Hepatocyte (in vitro differentiated cells): ENCODE measurements around the gene FAM168B. TPM values are rescaled to one million over a fixed set of nuclear protein-coding genes. Genes with fewer than 3 reads are reported as not detected.

Source experiments
- DNase-seq: peaks from one replicate; pipeline ENCODE4 v3.0.0-alpha.2; 2016; ENCODE audit warnings: low spot score
- H2AFZ ChIP-seq: fragments of 200-600 bp; sonication (generic); 2 replicates; pipeline ENCODE4 v1.6.0; 2016; ENCODE audit warnings: antibody characterized with exemption, mild to moderate bottlenecking
- H3K27ac ChIP-seq: fragments of 200-600 bp; sonication (generic); 2 replicates; pipeline ENCODE4 v1.5.1; 2016; ENCODE audit warnings: mild to moderate bottlenecking
- H3K27me3 ChIP-seq: fragments of 200-600 bp; sonication (generic); 2 replicates; pipeline ENCODE4 v1.6.1; 2016
- H3K36me3 ChIP-seq: fragments of 200-600 bp; sonication (generic); replicated peaks from 2 replicates; pipeline ENCODE4 v1.5.1; 2016; ENCODE audit warnings: low read depth; ENCODE audit not compliant: insufficient read depth
- H3K4me1 ChIP-seq: fragments of 200-600 bp; sonication (generic); 2 replicates; pipeline ENCODE4 v1.5.1; 2016; ENCODE audit warnings: mild to moderate bottlenecking, moderate library complexity; ENCODE audit not compliant: insufficient read depth
- H3K4me2 ChIP-seq: fragments of 200-600 bp; sonication (generic); 2 replicates; pipeline ENCODE4 v1.6.0; 2016
- H3K4me3 ChIP-seq: fragments of 200-600 bp; sonication (generic); 2 replicates; pipeline ENCODE4 v1.5.1; 2016; ENCODE audit warnings: mild to moderate bottlenecking
- H3K79me2 ChIP-seq: fragments of 200-600 bp; sonication (generic); 2 replicates; pipeline ENCODE4 v1.6.0; 2017; ENCODE audit warnings: mild to moderate bottlenecking
- H3K9me2 ChIP-seq: fragments of 200-600 bp; sonication (generic); replicated peaks from 2 replicates; pipeline ENCODE4 v1.6.0; 2017; ENCODE audit warnings: mild to moderate bottlenecking; ENCODE audit not compliant: insufficient read depth
- H3K9me3 ChIP-seq: fragments of 200-600 bp; sonication (generic); 2 replicates; pipeline ENCODE4 v1.5.1; 2016; ENCODE audit warnings: low read depth, mild to moderate bottlenecking
- H4K20me1 ChIP-seq: fragments of 200-600 bp; sonication (generic); 2 replicates; pipeline ENCODE4 v1.6.0; 2016; ENCODE audit warnings: mild to moderate bottlenecking; ENCODE audit not compliant: insufficient read depth, poor library complexity, severe bottlenecking
- CTCF ChIP-seq: fragments of 200-600 bp; sonication (generic); IDR thresholded peaks from 2 replicates; pipeline ENCODE4 v1.5.1; 2016; ENCODE audit warnings: antibody characterized with exemption, mild to moderate bottlenecking; ENCODE audit not compliant: poor library complexity
- EZH2 ChIP-seq: fragments of 200-600 bp; sonication (generic); IDR thresholded peaks from 2 replicates; pipeline ENCODE4 v1.6.1; 2016; ENCODE audit warnings: antibody characterized with exemption, mild to moderate bottlenecking, borderline replicate concordance
- EZH2phosphoT487 ChIP-seq: fragments of 200-600 bp; sonication (generic); IDR thresholded peaks from one replicate; pipeline ENCODE4 v1.6.1; 2018; ENCODE audit warnings: antibody characterized with exemption, mild to moderate bottlenecking, low read depth, moderate library complexity; ENCODE audit not compliant: unreplicated experiment, severe bottlenecking
- WGBS: methylation state at CpG from one replicate; pipeline ENCODE4 v1.1.6; 2016; ENCODE audit warnings: low lambda C conversion rate; ENCODE audit errors: missing lambda C conversion rate; 5-methylcytosine and 5-hydroxymethylcytosine counted together
- polyA plus RNA-seq: library from polyadenylated mRNA; unstranded; fragments of >200 nt; fragmentation: Nextera tagmentation; extraction: Ambion mirVana; gene quantifications from 2 replicates; pipeline ENCODE4 v1.2.1, GENCODE V29; 2016
- total RNA-seq: library from RNA; depleted of rRNA; stranded (reverse); fragments of >200 nt; gene quantifications from 2 replicates; pipeline ENCODE4 v1.2.3, GENCODE V29; 2014

Gene FAM168B
- total and polyA plus RNA-seq, 2 experiments from 2014 or later, result 40.0 to 123 TPM

- H3K27me3 ChIP-seq, result no peaks in the 10 kb centered on the region
Observed at GRCh38 chr2:131045286-131046027, 47.8 kb downstream of the FAM168B start.

GRCh38 chr2:131044757-131045150 is 48.5 kb downstream of the FAM168B start:
- Histone ChIP-seq H3K9me2 (no peaks in the 10 kb centered on the region), H3K79me2 (no peaks in the 10 kb centered on the region), H3K27ac (no peak overlapping the region), H3K4me3 (no peak overlapping the region), H3K9me3 (no peaks in the 10 kb centered on the region), H3K4me2 (no peak overlapping the region), H4K20me1 (peaks cover 8% of the 10 kb centered on the region), H3K36me3 (no peaks in the 10 kb centered on the region), H2AFZ (no peak overlapping the region), H3K4me1 (no peaks in the 10 kb centered on the region), H3K27me3 (no peaks in the 10 kb centered on the region)
- WGBS, result 96% methylated on average over 11 of the region's 11 CpGs
- TF ChIP-seq EZH2 (no peak), EZH2phosphoT487 (no peak), CTCF (no peak)
- no peak for DNase-seq

More at GRCh38 chr2:131045286-131046027, 47.8 kb downstream of the FAM168B start:
- TF ChIP-seq EZH2 (no peak), CTCF (no peak), EZH2phosphoT487 (no peak)
- Histone ChIP-seq H3K9me2 (no peaks in the 10 kb centered on the region), H2AFZ (no peak overlapping the region), H3K4me2 (no peak overlapping the region), H3K79me2 (no peaks in the 10 kb centered on the region), H3K4me3 (no peak overlapping the region), H3K27ac (no peak overlapping the region), H3K4me1 (no peaks in the 10 kb centered on the region), H3K9me3 (no peaks in the 10 kb centered on the region), H3K36me3 (no peaks in the 10 kb centered on the region), H4K20me1 (peaks cover 12% of the 10 kb centered on the region)
- WGBS, result 95% methylated on average over 8 of the region's 8 CpGs
- DNase-seq, result no peak

GRCh38 chr2:131044075-131044756 is 49.0 kb downstream of the FAM168B start:
- Histone ChIP-seq H3K4me2 (no peak overlapping the region), H3K4me1 (no peaks in the 10 kb centered on the region), H3K9me3 (no peaks in the 10 kb centered on the region), H3K27me3 (no peaks in the 10 kb centered on the region), H3K9me2 (no peaks in the 10 kb centered on the region), H4K20me1 (peaks cover 6% of the 10 kb centered on the region), H2AFZ (no peak overlapping the region), H3K79me2 (no peaks in the 10 kb centered on the region), H3K36me3 (no peaks in the 10 kb centered on the region), H3K4me3 (no peak overlapping the region), H3K27ac (no peak overlapping the region)
- 96% methylated on average over 17 of the region's 24 CpGs for WGBS
- TF ChIP-seq CTCF (no peak), EZH2 (no peak), EZH2phosphoT487 (no peak)
- no peak for DNase-seq
